OCI-LY1 (cell line): ENCODE data around the gene MDN1.

Experiments
- H2AFZ ChIP-seq: fragments of 200-600 bp; sonication (generic), shearing (Covaris generic); 2 replicates; pipeline ENCODE4 v1.6.0; 2014; ENCODE audit warnings: antibody characterized with exemption, mild to moderate bottlenecking, low read length
- H3F3A ChIP-seq: fragments of 200-600 bp; sonication (generic), shearing (Covaris generic); 2 replicates; pipeline ENCODE4 v1.6.0; 2014; ENCODE audit warnings: mild to moderate bottlenecking, antibody characterized with exemption, low read length, moderate library complexity; ENCODE audit not compliant: insufficient read depth
- H3K27ac ChIP-seq: fragments of 200-600 bp; sonication (generic); 2 replicates; pipeline ENCODE4 v1.5.1; 2014; ENCODE audit warnings: low read length, mixed run types, mild to moderate bottlenecking, low read depth; ENCODE audit not compliant: poor library complexity, severe bottlenecking
- H3K27me3 ChIP-seq: fragments of 200-600 bp; sonication (generic); 2 replicates; pipeline ENCODE4 v1.6.0; 2014; ENCODE audit warnings: antibody characterized with exemption, mild to moderate bottlenecking, low read length, moderate library complexity; ENCODE audit not compliant: insufficient read depth
- H3K36me3 ChIP-seq: fragments of 200-600 bp; sonication (generic); 2 replicates; pipeline ENCODE4 v1.6.1; 2014; ENCODE audit warnings: mild to moderate bottlenecking, antibody characterized with exemption, low read length, moderate library complexity, mixed read lengths; ENCODE audit not compliant: insufficient read depth
- H3K4me1 ChIP-seq: fragments of 200-600 bp; sonication (generic); 2 replicates; pipeline ENCODE4 v1.5.1; 2014; ENCODE audit warnings: mild to moderate bottlenecking, low read length, moderate library complexity; ENCODE audit not compliant: insufficient read depth, severe bottlenecking
- H3K4me2 ChIP-seq: fragments of 200-600 bp; sonication (generic), shearing (Covaris generic); 2 replicates; pipeline ENCODE4 v1.6.1; 2014; ENCODE audit warnings: low read length
- H3K4me3 ChIP-seq: fragments of 200-600 bp; sonication (generic); 2 replicates; pipeline ENCODE4 v1.5.1; 2014; ENCODE audit warnings: low read length, low read depth, mild to moderate bottlenecking, mixed read lengths; ENCODE audit not compliant: poor library complexity, severe bottlenecking
- H3K79me2 ChIP-seq: fragments of 200-600 bp; shearing (Covaris generic); 2 replicates; pipeline ENCODE4 v1.6.1; 2016; ENCODE audit warnings: mixed run types, low read length, mixed read lengths; ENCODE audit not compliant: insufficient read depth
- H3K9ac ChIP-seq: fragments of 200-600 bp; sonication (generic), shearing (Covaris generic); 2 replicates; pipeline ENCODE4 v1.6.1; 2014; ENCODE audit warnings: mild to moderate bottlenecking, low read length, mixed read lengths
- H3K9me2 ChIP-seq: fragments of 200-600 bp; sonication (generic), shearing (Covaris generic); 2 replicates; pipeline ENCODE4 v1.6.1; 2014; ENCODE audit warnings: low read depth, mild to moderate bottlenecking, low read length, mixed read lengths
- H3K9me3 ChIP-seq: fragments of 200-600 bp; shearing (Covaris generic); 2 replicates; pipeline ENCODE4 v1.6.1; 2014; ENCODE audit warnings: low read length, mixed read lengths
- H4K20me1 ChIP-seq: fragments of 200-600 bp; sonication (generic), shearing (Covaris generic); 2 replicates; pipeline ENCODE4 v1.6.0; 2016; ENCODE audit warnings: mild to moderate bottlenecking, low read length; ENCODE audit not compliant: insufficient read depth
- CTCF ChIP-seq: fragments of 200-600 bp; sonication (generic), shearing (Covaris generic); IDR thresholded peaks from 2 replicates; pipeline ENCODE4 v1.5.1; 2017; ENCODE audit warnings: mild to moderate bottlenecking, antibody characterized with exemption, low read length, moderate library complexity, mixed read lengths
- EZH2 ChIP-seq: fragments of 200-600 bp; sonication (generic), shearing (Covaris generic); IDR thresholded peaks from 2 replicates; pipeline ENCODE4 v1.8.0; 2017; ENCODE audit warnings: borderline replicate concordance, mixed run types, mild to moderate bottlenecking, antibody characterized with exemption, low read length, moderate library complexity, mixed read lengths

The MDN1 gene

DNA sequence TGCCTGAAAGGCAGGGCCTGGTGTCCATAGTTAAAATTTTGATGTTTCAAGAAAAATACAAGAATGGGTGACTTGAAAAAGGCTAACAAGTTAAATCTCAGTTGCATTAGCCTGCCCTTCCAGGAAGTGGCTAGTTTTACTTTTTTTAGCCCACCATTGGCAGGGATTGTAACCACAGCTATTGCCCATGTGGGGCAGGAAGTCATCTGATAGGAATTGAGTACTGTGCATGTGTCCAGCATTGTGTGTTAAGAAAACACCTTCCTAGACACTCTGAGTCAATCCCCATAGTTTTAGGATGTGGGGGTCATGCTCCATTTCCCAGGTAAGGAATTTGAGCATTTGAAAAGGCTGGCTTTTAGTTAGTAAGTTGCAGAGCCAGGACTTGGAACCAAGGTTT lies 207.9 kb downstream of the MDN1 start:
- no peak for TF ChIP-seq CTCF
- no peak for TF ChIP-seq EZH2
- no peak overlapping the region for H3K4me2 ChIP-seq

DNA sequence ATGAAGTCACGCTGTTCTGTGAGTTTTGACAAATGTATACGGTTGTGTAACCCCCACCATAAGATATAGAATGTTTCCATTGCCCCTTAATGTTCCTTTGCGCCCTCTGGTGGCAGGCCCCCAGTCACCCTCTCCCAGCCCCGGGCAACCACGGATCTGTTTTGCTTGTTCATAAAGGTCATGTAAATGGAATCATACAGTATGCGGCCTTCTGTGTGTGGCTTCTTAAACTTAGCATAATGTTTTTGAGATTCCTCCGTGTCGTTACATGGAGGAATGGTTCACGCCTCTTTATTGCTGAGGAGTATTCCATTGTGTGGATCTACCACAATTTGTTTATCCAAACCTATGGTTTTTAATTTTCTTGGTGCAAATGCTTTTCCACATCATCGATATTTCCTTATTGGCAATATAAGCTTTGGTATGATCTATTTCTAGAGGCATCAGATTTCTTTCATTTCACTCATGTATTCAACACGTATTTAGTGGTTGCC lies 209.4 kb downstream of the MDN1 start:
- H3K27me3 ChIP-seq = no peaks in the 10 kb centered on the region
- H4K20me1 ChIP-seq = no peaks in the 10 kb centered on the region
- H3K9me2 ChIP-seq = no peaks in the 10 kb centered on the region
- TF ChIP-seq CTCF (peak; percentile 96), EZH2 (no peak)
- no peaks in the 10 kb centered on the region for H3K79me2 ChIP-seq
- H3K4me1 ChIP-seq = no peaks in the 10 kb centered on the region
- no peaks in the 10 kb centered on the region for H3K9me3 ChIP-seq
- H3K9ac ChIP-seq = no peak overlapping the region
- H3K27ac ChIP-seq = no peak overlapping the region
- no peak overlapping the region for H2AFZ ChIP-seq
- no peaks in the 10 kb centered on the region for H3K36me3 ChIP-seq
- H3K4me2 ChIP-seq = no peak overlapping the region
- no peak overlapping the region for H3K4me3 ChIP-seq
- H3F3A ChIP-seq = no peaks in the 10 kb centered on the region

More for the DNA sequence above, 207.9 kb downstream of the MDN1 start:
- Histone ChIP-seq H3K9me3 (no peaks in the 10 kb centered on the region), H3K36me3 (no peaks in the 10 kb centered on the region), H2AFZ (no peak overlapping the region), H3K4me3 (no peak overlapping the region), H3K9ac (no peak overlapping the region), H3K4me1 (no peaks in the 10 kb centered on the region), H3K27ac (no peak overlapping the region), H3F3A (no peaks in the 10 kb centered on the region), H3K79me2 (no peaks in the 10 kb centered on the region), H3K9me2 (no peaks in the 10 kb centered on the region), H4K20me1 (no peaks in the 10 kb centered on the region), H3K27me3 (no peaks in the 10 kb centered on the region)

DNA sequence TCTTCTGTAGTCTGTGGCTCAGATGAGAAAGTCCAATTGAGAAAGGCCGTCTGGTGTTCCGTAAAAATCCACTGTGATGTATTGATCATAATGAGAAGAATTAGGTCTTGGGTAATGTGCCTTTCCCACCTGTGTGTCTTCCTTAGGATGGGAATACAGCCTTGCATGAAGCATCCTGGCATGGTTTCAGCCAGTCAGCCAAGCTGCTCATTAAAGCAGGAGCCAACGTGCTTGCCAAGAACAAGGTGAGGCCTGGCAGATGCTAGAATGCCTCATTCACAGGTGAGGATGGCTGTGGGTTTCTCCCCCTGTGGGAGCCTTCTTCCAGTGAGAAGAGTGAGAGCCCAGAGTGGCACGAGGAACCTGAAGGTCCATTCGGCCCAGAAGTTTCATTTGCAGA lies 213.7 kb downstream of the MDN1 start:
- Histone ChIP-seq H3K27me3 (0 out of 2 replicates have a peak, but pooled peaks cover 3% of the 10 kb centered on the region), H3K4me1 (no peaks in the 10 kb centered on the region), H3F3A (no peaks in the 10 kb centered on the region), H3K9me3 (no peaks in the 10 kb centered on the region), H3K27ac (no peak overlapping the region), H3K4me2 (no peak overlapping the region), H4K20me1 (no peaks in the 10 kb centered on the region), H3K79me2 (no peaks in the 10 kb centered on the region), H3K4me3 (no peak overlapping the region), H3K36me3 (no peaks in the 10 kb centered on the region), H2AFZ (no peak overlapping the region), H3K9ac (no peak overlapping the region), H3K9me2 (no peaks in the 10 kb centered on the region)
- TF ChIP-seq CTCF = no peak
- TF ChIP-seq EZH2 = no peak
